HS-27A (cell line): Measurements from ENCODE around the gene KCNG2.

Source experiments
- DNase-seq: peaks from one replicate; pipeline ENCODE4 v3.0.0-alpha.2; 2012; ENCODE audit warnings: low read depth, missing footprints

Gene KCNG2

DNA sequence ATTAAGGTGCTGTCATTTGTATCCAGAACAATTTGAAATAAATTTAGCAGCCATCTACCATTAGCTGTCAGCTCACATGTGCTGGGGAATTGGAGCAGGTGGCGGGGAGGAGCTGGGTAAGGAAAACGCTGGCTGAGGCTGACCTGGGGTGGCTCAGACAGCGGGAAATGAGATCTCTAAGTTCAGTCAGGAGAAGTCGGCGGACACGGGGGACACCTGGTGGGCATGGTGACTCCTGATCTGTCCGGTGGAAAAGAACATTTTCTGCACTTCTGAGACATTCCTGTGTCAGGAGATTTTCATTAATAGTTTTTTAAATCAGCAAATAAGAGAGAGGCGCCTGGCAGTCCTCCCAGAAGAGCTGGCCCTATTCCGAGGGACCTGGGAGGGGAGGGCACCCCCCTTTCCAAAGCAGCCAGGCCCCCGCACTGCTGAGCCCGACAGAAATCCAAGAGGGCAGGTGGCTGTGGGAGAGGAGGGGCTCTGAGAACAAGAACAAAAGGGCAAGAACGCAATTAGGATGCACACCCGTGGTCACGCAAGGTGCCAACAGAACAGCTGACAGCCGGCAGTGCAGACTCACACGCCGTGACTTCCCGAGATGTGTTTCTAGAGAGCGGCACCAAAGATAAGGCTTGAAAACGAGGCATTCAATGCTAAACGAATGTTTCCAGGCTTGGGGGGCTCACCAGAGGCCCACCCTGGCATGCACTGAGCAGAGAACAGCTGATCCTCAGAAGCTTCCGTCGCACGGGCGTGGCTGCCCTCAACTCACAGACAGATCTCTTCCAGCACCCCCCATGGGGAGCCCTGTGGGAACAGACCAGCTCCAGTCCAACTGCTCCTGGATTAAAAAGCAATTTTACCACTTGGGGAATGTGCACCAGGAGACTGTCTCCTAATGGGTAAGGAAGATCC is 127.3 kb downstream of the KCNG2 start:
- no peak for DNase-seq

DNA sequence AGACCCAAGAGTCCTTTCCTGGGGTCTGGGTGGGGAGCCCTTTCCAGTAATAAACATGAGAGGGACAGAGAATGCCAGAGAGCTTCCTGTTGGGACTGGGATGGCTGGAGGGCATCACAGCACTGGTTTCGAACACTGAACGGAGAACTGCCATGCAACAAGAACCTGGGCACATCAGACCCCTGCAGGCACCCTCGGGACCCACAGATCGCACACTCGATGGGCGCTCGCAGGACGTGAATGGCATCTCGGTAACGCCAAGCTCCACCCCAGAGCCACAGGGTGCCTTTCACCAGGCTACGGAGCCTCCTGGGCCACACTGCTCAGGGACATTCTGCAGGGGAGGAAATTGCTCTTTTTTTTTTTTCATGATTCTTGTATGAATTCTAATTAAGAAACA is 128.6 kb downstream of the KCNG2 start:
- DNase-seq: no peak

DNA sequence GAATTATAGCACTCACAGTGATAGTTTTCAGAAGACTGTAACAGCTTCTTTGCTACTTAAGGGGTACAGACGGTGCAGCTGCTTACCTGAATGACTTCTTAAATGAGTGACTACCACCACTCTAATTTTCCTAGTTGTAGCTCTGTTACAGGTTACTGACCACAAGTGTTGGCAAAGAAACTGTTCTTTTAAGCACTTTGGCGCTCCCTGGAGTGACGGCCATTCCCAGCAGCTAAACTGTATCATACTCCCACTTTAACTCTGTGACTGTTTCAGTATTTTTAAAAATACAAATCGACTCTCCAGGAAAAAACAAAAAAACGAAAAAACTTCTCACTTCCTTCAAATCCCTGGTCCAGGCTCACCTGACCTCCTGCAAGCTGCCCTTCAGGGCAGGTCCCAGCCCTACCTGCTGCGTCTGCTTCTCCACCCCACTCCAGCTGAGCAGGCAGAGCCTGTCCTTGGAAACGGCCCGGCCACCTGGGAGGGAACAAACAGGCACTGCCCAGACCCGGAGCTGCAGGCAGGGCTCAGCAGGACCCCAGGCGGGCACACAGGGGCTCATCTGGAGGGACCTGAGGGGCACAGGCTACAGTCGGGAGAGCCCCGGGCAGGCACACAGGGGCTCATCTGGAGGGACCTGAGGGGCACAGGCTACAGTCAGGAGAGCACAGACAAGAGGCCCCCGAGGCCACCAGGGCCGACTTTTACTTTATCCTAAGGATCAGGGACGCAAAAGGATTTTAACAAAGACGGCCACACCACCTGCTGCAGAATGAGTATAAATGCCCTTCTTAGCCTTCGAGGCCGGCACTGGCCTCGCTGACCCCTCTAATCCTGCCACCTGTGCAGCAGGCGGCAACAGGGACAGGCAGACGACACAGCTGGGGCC is 129.2 kb downstream of the KCNG2 start:
- no peak for DNase-seq

DNA sequence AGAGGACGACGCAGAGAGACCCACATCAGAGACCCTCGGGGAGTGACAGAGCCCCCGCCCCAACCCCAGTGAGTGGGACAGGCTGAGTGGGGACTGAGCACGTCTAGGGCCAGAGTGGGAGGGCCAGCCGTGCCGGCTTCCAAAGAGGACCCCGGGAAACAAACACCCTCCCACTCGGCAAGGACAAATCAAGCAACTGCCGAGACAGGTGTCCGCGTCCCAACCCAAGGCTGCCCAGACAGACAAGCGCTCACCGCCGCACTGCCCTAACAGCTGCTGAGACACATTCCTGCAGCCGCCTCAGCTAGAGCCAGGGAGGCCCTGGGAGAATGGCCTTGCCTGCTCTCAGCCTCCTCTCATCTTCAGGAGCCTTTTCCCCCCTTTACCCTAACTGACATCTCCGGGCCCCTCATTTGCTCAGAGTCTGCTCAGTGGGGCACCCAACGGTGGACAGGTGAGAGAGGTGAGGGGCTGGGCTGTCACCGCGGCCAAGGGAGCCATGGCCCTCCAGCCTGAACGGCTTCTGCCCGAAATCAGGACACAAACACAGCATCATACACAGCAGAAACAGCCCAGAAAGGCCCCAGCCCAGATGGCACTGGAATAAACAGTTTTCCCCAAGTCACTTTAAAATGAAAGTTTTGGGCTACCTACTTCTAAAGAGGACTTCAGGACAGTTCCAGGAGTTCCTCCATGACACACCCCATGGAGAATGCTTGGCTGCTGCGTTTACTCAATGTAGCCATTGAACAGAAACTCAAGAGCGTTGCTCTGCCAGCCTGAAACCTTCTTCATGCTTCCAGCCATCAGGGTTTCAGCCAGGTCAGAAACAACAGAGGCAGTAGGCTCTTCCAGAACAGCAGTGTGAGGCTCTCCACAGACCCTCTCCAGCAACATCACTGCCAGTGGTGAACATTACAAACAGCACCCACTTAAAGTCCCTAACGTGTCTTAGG is 130.1 kb downstream of the KCNG2 start:
- no peak for DNase-seq

DNA sequence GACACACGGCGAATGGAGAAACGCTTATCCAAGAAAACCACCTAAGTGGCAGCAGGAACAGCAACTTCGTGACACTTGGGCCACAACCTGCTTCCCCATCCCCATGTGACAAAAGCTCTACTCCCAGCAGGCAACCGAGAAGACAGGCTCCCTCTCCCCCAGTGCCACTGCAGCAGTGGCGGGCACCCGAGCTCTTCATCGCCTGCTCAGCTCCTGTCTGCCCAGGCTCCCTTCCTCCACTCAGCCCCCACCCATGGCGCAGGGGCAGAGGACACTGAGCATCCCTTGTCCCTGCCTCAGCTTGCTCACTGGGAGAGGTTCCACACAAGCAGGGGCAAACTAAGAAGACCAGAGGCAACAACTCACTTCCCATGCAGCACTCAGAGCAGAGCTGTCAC is 130.8 kb downstream of the KCNG2 start:
- no peak for DNase-seq

DNA sequence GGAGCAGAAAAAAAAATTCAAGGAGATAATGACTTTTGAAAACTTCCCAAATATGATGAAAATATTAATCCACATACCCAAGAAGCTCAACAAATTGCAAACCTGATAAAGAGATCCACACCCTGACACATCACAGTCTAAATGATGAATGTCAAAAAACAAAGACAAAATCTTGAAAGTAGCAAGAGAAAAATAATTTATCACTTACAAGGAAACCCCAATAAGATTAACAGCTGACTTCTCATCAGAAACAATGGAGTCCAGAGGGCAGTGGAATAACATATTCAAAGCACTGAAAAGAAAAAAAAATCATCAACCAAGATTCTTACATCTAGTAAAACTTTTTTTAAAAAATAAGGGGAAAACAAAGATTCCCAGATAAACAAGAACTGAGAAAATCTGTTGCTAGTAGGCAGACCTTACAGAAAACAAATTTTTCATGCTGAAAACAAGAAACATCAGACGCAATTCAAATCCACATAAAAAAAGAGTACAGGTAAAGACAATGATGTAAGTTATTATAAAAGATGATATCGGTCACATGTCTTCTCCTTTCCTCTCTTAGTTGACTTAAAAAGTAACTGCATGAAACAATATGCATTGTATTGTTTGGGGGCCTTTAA is 132.4 kb downstream of the KCNG2 start:
- no peak for DNase-seq

DNA sequence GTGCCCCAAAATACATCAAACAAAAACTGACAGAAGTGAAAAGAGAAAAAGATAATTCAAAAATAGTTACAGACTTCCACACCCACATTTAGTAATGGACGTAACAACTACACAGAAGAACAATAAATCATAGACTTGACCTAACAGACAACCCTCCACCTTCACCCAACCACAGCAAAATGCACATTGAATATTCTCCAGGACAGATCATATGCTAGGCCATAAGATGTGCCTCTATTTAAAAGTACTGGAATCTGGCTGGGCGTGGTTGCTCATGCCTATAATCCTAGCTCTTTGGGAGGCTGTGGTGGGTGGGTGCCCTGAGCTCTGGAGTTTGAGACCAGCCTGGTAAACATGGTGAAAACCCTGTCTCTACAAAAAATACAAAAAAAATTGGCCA is 133.7 kb downstream of the KCNG2 start:
- no peak for DNase-seq

DNA sequence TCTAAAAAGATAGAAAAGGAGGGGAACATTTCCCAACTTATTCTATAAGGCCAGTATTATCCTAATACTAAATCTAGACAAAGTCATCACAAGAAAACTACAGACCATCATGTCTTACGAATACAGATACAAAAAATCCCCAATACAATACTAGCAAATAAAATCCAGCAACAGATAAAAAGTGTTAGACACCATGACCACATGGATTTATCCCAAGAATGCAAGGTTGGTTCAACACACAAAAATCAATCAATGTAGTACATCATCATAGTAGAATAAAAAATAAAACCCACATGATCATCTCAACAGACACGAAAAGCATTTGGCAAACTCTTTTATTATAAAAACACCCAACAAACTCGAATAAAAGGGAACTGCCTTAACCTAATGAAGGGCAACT is 135.2 kb downstream of the KCNG2 start:
- DNase-seq: no peak

DNA sequence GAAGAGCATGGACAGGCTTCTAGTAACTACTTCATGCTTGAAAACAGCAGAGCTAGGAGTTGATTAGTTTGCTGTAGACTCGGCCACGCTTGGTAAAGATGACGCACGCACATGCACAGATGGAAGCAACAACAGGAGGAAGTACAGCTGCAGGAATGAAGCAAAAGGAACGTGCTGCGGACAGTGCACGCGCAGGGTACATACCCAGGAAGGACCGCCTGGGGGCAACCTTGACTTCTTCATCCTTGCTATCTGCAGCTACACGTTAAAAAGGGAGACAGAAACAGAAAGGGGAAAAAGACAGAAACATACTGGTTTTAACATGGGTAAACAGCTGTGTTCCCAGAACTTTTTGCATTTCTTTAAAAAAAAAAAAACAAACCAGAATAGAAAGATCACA is 136.0 kb downstream of the KCNG2 start:
- no peak for DNase-seq

DNA sequence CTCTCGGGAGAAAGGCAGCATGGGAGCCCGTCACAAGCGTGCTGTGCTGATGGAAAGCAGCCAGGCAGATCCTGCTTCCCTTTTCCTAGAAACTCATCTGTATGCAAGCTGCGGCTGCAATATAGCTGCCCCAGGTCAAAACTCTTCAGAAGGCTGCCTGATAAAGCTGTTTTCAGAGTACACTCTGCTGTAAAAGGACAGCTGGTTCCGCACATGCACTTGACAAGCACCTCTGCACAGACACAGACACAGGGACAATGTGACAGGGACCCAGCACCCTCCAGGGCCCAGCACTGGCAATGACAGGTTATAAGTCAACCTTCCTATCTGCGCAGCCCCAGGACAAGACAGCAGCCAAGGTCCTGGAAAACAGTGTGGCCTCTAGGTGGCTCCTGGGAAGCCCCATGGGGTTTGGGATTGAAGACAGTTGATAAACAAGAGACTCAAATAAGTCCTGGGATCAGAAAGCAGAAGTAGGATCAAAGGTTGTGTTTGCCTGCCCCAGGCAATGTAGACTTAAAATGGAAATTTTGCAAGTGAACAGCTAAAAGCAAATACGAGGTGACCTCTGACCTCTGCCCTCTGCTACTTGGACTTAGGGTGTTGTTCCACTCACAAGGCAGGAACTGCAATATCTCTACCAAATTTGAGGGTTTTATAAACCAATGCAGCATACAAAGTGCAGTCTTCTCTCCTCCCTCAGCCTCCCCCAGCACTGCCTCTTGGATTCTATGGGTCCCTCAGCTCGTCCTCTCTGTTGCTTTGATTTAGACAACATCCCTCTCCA is 136.8 kb downstream of the KCNG2 start:
- no peak for DNase-seq

DNA sequence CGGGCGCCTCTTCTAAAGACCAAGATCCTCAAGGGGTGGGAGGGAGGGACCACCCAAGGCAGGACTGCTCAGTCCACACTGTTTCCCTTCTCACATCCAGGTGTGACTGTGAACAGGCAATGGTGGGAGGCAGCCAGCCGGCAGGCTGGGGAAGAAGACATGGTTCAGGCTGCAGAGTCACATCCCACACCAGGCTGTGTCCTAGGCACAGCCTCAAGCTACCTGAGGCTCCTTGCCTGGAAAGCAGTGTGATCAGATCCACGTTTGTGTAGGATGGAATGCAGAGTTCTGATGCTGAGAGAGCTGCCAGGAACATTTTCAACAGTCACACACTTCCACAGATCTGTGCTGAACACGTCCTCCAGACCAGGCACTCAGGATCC is 137.4 kb downstream of the KCNG2 start:
- no peak for DNase-seq

DNA sequence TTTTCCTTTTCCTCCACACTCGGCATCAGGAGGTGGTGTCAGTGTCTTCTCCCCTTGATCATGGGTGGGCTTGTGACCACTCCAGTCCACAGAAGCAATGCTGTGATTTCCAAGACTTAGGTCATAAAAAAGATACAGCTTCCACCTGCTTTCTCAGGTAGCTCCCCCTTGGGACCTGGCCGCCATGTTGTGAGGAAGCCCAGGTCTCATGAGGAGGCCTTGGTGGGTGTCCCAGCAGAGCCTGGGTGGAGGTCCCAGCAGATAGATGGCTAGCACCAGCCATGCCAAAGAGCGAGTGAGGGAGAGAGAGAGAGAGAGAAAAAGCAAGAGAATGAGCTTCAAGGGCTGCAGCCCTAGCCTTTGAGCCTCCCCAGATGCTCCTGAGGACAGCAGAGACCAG is 137.8 kb downstream of the KCNG2 start:
- no peak for DNase-seq

DNA sequence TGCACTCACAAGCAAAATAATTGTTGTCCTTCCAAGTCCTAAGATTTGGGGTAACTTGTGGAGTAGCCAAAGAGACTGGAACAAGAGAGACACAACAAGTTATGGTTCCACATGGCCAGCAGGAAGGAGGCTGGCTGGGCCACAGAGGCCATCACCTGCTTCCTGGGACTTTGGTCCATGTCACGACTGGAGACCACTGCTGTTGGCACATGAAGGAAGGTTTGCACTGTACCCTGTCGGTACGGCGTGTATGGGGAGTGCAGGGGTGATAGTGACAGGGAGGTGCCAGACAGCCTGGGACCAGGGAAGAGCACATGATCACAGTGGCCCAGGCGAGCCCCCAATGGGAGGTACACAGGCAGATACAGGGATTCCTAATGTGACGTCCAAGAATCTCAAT is 138.2 kb downstream of the KCNG2 start:
- DNase-seq: no peak

DNA sequence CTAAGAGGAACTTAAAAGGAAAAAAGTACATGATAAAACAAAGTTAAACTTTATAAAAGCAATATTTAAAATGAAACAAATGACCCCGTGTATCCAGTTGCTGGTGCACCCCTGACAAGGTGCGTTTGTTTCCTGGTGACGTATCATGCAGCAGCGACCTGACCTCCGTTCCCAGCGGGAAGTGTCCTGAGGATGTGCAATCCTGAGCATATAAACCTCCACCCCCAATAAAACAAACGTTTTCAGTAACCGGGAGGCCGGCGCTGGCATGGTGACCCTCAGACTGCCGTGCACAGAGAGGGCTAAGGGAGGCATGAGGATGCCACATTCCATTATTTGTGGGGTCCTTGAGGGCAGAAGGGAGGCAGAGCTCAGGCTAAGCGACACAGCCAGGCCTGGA is 138.9 kb downstream of the KCNG2 start:
- DNase-seq: no peak

DNA sequence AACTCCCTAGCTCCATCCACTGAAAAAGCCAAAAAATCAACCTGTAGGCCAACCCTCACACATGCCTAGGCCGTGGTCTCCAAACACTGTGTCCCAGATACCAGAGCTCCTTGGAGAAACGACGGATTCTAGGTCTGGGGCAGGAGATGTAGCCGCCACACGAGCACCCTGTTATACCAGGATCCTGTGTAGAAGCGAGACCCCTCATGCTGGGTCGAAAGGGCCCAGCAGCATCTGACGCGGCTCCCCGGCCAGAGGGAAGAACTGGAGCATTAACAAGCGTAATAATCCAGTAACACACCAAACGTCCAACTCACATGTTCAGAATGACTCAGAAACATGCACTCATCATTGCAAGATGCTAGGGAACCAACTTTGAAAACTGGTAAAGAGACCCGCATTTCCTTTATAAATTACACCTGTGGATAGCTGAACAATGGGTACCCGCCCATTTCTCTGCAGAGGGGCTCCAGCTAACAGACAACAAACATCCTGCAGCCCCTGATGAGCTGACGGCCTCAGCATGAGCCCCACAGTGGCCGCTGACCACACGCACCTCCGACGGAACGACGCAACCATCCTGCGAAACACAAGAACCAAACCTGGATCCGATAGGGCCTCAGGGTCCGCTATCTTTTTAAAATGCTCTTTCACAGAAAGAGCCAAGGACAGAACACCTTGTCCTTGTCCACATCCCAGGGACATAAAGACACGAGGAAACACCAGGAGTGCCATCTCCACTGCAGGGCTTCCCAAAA is 139.5 kb downstream of the KCNG2 start:
- DNase-seq: no peak

DNA sequence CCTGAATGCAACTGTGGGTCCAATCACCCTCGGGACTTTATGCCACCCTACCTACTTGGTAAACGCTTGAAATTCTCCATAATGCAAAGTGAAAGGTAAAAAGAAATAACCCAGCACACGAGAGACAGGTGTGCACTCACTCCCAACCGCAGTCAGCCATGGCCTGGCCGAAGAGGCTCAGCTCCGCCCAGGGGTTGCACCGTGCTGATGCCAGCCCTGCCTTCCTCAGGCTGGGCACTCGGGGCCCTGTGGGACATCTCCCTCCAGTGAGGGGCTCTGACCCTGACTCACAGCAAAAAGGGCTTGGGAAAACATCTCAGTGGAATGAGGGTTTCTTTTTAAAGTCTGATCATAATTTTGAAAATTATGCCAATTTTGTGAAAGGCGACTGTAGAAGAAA is 140.5 kb downstream of the KCNG2 start:
- no peak for DNase-seq

DNA sequence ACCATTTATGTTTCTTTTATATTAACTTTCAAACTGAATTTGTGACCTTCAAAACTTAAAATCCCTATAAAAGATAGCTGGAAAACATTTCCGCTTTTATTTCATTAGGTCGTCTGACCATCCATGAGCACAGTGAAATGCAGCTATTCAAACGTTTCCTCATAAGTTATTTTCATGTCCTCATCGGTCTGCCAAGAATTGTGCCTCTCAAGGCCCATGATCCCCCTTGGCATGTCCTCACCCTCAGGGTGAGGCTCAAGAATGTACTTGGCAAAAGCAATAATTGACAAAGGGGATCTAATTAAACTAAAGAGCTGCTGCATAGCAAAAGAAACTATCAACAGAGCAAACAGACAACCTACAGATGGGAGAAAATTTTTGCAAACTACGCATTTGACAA is 141.4 kb downstream of the KCNG2 start:
- no peak for DNase-seq

DNA sequence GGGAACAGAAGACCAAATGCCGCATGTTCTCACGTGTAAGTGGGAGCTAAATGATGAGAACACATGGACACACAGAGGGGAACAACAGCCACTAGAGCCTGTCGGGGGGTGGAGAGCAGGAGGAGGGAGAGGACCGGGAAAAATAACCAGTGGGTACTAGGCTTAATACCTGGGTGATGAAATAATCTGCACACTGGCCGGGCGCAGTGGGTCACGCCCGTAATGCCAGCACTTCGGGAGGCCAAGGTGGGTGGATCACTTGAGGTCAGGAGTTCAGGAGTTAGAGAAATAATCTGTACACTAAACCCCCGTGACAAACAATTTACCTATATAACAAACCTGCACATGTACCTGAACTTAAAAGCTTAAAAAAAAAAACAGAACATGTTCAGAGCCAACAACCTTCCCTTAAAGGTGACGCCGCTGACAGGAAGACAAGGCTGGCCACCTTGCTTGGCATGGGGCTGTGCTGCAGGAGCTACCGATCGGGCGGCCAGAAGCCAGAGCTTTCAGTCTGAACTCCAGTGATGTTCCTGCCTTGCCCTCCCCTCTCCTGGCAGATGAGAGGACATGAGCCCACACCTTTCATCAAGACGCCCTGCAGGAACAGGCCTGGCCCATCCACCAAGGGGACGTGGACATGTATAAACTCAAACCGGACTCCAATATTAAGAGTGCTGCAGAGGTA is 142.5 kb downstream of the KCNG2 start:
- DNase-seq: no peak

DNA sequence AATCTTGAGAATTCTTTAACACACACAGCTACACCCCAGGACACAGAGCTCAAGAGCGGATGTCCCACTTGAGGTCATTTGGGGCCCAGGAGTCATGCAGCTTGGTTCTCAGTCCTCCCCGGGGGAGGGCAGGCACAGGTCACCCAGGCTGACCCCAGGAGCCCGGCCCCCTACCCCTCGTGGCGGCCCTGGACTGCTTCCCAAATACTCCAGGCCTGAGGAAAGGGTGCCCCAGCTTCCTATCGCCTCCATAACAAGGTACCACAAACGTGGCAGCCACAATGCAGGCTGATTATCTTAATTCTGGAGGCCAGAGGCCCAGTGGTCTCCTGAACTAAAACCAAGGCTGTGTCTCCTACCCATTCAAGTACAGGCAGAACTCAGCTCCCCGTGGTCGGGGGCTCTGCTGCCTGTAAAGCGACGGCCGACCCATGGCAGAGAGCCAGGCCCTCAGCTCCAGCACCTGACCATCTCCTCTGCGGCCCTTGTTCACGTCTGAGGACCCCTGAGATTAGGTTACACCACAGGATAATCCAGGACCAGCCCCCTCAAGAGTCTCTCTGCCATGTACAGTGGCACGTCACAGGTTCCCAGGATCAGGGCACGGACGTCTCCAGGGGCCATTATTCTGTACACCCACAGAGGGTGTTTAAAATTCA is 143.2 kb downstream of the KCNG2 start:
- DNase-seq: no peak
